ENCODE results near the gene CAMTA1. TPM values are rescaled to one million over a fixed set of nuclear protein-coding genes. Genes with fewer than 3 reads are reported as not detected.

CAMTA1 gene
- total RNA-seq, 1 donor: 56.1 TPM

DNA sequence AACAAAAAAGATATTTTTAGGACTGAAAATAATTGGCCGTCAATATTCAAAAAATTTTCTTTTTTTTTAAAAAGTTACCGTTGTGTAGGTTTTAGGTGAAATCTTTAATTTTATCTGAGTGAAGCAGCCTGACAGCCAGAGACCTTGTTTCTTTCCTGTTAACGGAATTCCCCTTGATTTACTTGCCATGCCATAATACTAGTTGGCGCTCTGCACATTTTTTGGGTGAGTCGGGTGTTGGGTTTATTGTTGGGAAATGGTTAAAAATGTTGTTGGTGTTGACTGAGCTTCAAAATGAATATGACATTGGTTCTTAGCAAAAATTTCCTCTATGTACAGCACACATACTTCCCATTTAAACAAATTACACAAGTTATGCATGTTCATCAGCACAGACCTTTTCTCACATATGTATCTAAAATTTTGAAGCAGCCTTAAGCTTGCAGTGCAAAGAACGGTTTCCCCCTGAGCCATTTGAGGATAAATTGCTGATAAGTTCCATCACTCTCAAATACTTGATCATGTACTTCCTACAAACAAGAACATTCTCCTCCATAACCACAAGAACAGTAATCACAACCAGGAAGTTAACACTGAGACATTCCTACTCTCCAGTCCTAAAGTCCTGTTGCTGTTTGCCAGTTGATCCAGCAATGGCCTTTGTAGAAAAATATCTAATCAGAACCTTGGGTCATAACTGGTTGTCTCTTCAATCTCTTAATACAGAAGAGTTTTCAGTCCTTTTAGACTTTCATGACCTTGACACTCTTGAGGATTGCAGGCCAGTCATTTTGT is 34.2 kb downstream of the CAMTA1 start:
- DNase-seq (ENCODE audit: low read depth): peak; percentile 41
- H3K4me3 ChIP-seq (ENCODE audit: low read depth, low read length): no peak overlapping the region
- TF ChIP-seq, protein P1, sequence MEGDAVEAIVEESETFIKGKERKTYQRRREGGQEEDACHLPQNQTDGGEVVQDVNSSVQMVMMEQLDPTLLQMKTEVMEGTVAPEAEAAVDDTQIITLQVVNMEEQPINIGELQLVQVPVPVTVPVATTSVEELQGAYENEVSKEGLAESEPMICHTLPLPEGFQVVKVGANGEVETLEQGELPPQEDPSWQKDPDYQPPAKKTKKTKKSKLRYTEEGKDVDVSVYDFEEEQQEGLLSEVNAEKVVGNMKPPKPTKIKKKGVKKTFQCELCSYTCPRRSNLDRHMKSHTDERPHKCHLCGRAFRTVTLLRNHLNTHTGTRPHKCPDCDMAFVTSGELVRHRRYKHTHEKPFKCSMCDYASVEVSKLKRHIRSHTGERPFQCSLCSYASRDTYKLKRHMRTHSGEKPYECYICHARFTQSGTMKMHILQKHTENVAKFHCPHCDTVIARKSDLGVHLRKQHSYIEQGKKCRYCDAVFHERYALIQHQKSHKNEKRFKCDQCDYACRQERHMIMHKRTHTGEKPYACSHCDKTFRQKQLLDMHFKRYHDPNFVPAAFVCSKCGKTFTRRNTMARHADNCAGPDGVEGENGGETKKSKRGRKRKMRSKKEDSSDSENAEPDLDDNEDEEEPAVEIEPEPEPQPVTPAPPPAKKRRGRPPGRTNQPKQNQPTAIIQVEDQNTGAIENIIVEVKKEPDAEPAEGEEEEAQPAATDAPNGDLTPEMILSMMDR (IDR thresholded peaks at IDR 0.05; ENCODE audit: insufficient read depth, low read depth, low read length): no peak

GRCh38 chr1:6820899-6821298 is 35.6 kb downstream of the CAMTA1 start:
- DNase-seq (ENCODE audit: low read depth): no peak
- H3K4me3 ChIP-seq (ENCODE audit: low read depth, low read length): no peak overlapping the region
- TF ChIP-seq, protein P1 (IDR thresholded peaks at IDR 0.05; ENCODE audit: insufficient read depth, low read depth, low read length): no peak

- no peak overlapping the region for H3K4me3 ChIP-seq (ENCODE audit: low read depth, low read length)
- TF ChIP-seq, protein P1 (IDR thresholded peaks at IDR 0.05; ENCODE audit: insufficient read depth, low read depth, low read length): no peak
- peak; percentile 30 for DNase-seq (ENCODE audit: low read depth)
Measured at GRCh38 chr1:6822530-6823359, 37.5 kb downstream of the CAMTA1 start.

DNA sequence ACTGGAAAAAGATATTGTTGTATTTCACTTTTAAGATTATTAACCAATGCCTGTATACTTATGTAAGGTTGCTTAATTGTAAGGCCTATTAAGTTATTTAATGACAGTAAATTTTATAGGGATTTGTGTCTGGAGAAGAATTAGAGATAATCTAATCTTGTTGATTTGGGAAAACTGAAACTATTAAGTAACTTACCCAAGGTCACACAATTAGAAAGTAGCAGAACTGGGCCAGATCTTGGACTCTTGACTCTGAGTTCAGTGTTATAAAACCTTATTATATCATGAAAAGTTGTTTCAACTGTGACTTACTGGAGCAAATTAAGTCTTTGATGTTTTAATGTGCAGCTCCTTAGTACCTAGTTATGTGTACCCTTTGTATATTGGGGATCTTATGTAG is 38.5 kb downstream of the CAMTA1 start:
- H3K4me3 ChIP-seq (ENCODE audit: low read depth, low read length): no peak overlapping the region
- peak; percentile 30 for DNase-seq (ENCODE audit: low read depth)
- TF ChIP-seq, protein P1 (IDR thresholded peaks at IDR 0.05; ENCODE audit: insufficient read depth, low read depth, low read length): no peak

- TF ChIP-seq, protein P1 (IDR thresholded peaks at IDR 0.05; ENCODE audit: insufficient read depth, low read depth, low read length): no peak
- no peak for DNase-seq (ENCODE audit: low read depth)
- H3K4me3 ChIP-seq (ENCODE audit: low read depth, low read length): no peak overlapping the region
Measured at GRCh38 chr1:6824665-6825368, 39.6 kb downstream of the CAMTA1 start.

GRCh38 chr1:6825828-6826227 is 40.6 kb downstream of the CAMTA1 start:
- TF ChIP-seq, protein P1 (IDR thresholded peaks at IDR 0.05; ENCODE audit: insufficient read depth, low read depth, low read length): no peak
- no peak overlapping the region for H3K4me3 ChIP-seq (ENCODE audit: low read depth, low read length)
- no peak for DNase-seq (ENCODE audit: low read depth)

All from fibroblast of villous mesenchyme (primary cell).